HepG2 (cell line): Measurements from ENCODE around the gene ACER2.

ENCODE experiments used
- FOSL2 ChIP-seq: sonication (generic); formaldehyde crosslinking; IDR thresholded peaks from 2 replicates; pipeline ENCODE4 v1.4.0; 2020; ENCODE audit warnings: missing genetic modification reagents
- SP2 ChIP-seq: sonication (generic); formaldehyde crosslinking; IDR thresholded peaks from 2 replicates; pipeline ENCODE4 v1.5.1; 2020; ENCODE audit warnings: mild to moderate bottlenecking, missing genetic modification reagents
- ZBTB7B ChIP-seq: sonication (generic); formaldehyde crosslinking; IDR thresholded peaks from 2 replicates; pipeline ENCODE4 v1.4.0; 2020; ENCODE audit warnings: missing genetic modification reagents
- ZNF672 ChIP-seq: sonication (generic); formaldehyde crosslinking; IDR thresholded peaks from 2 replicates; pipeline ENCODE4 v1.8.1; 2022; ENCODE audit warnings: missing genetic modification reagents

DNA sequence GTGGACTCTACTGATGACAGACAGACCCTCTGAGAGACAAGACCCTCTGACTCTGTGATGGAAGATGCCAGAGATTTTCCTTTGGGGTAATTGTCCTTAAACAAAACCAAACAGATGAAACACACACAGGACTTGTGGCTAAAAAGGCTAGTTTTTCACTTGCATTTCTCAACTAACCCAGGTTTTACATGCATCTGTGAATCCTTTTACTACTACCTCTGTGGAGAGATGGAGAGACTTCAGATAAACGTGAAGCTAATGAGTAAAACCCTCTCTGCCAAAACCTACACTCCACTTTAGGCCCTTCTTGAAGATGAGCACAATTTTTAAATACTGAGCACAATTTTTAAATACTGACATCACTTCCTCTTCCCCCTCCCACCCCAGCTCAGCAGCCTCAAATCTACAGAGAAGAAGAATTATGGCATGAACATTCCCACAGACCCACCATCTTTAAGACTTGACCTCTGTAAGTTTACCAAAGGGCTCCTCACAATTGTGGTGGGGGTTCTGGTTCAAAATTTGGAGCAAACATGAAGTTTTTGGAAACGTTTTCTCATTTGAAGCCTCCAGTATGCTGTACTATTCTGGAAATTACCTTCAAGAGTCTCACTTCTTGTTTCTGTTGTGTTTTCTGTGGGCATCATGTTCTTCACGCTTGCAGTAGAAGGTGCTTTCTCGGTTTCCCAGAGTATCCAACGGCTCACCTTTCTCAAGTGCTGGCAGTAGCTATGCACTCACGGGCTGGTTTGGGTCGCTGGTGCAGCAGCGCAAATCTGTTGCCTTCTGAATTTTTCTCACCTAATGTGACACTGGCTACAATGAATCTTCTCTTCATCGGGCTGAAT lies 42.7 kb downstream of the ACER2 start:
- TF ChIP-seq ZBTB7B (CRISPR knock-in tag) = no peak
- TF ChIP-seq SP2 = no peak
- no peak for TF ChIP-seq FOSL2 (CRISPR knock-in tag)
- TF ChIP-seq ZNF672 (CRISPR knock-in tag) = no peak
